GM18519 (cell line): Measurements from ENCODE around the gene ISLR2.
"Not testable (repeated sequence)": the region's sequence is repeated elsewhere in the genome, so short reads cannot be mapped to it uniquely, and the experiment has no call there.

Source experiments
- ATAC-seq: cut with Tn5 transposase; IDR thresholded peaks from one replicate; pipeline ENCODE4 v1.9.1; 2021; ENCODE audit warnings: mild to moderate bottlenecking, moderate library complexity; ENCODE audit not compliant: unreplicated experiment, low FRiP score

Gene ISLR2, protein sequence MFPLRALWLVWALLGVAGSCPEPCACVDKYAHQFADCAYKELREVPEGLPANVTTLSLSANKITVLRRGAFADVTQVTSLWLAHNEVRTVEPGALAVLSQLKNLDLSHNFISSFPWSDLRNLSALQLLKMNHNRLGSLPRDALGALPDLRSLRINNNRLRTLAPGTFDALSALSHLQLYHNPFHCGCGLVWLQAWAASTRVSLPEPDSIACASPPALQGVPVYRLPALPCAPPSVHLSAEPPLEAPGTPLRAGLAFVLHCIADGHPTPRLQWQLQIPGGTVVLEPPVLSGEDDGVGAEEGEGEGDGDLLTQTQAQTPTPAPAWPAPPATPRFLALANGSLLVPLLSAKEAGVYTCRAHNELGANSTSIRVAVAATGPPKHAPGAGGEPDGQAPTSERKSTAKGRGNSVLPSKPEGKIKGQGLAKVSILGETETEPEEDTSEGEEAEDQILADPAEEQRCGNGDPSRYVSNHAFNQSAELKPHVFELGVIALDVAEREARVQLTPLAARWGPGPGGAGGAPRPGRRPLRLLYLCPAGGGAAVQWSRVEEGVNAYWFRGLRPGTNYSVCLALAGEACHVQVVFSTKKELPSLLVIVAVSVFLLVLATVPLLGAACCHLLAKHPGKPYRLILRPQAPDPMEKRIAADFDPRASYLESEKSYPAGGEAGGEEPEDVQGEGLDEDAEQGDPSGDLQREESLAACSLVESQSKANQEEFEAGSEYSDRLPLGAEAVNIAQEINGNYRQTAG

GRCh38 chr15:74130155-74130848 is at the start of gene ISLR2:
Gene ISLR2, plus strand, starts transcription at chr15:74130586. Its CDS starts 2,169 bp downstream, at chr15:74132755.
- no peak for ATAC-seq

DNA sequence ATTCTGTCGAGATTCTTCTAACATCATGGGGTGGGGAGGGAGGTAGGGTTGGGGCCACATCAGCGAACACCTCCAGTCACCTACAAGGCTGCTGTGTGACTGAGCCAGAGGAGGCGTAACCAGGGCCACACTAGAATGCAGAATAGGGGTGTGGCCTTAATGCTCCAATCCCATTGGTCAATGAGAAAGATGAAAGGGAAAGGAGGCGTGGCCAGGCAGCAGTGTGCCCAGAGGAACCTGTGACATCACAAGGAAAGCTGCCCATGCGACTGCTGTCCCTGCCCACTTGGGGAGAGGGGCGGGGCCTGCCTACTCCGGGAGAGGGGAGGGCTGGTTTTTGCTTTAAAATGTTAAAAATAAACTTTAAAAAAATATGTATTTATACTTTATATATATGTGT is 47.9 kb upstream of the ISLR2 start, which contains the start of gene GOLGA6A:
Gene GOLGA6A, minus strand, starts transcription at position 101 of the 400 bp plus-strand sequence. Its CDS starts 41 bp downstream, at position 60.
- ATAC-seq: not testable (repeated sequence)

- not testable (repeated sequence) for ATAC-seq
These were observed 35.8 kb upstream of the ISLR2 start for GRCh38 chr15:74094567-74094966.

DNA sequence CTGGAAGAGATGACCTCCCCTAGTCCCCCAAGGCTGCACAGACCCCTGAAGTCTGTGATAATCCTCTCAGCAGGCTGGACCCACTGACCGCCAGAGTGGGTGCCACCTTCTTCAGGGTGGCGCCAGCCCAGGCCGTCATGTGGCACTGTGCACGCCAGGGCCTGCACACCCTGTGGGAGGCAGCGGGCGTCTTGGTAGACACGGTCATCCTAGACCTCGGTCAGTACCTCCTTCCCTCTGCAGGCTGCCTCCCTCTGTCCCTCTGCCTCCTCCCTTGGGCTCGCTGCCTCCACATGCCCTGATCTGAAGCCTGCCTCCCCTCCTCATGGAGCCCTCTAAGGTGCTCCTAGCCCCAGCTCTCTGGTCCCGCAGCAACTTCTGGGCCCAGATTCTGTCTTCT is 34.8 kb upstream of the ISLR2 start:
- not testable (repeated sequence) for ATAC-seq

DNA sequence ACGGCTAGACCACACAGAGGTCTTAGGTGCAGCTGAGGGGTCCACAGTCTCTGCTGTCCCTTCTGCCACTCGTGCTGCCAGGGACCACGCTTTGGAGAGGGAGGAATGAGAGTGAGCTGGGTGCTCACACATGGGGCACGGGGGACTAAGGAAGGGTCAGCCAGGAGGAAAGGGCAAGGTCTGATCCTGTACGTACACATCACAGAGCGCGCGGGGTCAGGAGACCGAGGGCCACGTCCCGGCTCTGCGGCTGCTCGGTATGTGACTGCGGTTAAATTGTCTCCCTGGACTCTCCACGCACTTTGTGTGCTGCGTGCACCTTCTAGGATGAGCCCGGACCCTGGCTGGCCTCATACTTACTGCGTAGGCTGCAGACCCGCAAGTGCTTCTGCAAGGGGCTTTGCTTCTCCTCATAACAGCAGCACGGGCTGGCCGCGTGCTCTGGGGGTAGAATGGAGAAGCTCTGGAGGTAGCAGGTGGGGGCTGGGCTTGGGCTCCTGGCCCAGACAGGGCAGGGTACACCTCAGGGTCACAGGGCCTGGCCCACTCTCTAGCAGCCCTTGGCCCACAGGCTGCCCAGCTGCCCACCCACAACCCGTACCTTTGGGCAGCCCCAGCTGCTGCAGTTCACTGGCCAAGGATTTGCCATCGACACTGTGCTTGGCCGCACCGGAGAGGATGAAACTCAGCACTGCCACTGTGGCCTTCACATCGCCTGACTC is 33.5 kb upstream of the ISLR2 start:
- ATAC-seq: not testable (repeated sequence)

DNA sequence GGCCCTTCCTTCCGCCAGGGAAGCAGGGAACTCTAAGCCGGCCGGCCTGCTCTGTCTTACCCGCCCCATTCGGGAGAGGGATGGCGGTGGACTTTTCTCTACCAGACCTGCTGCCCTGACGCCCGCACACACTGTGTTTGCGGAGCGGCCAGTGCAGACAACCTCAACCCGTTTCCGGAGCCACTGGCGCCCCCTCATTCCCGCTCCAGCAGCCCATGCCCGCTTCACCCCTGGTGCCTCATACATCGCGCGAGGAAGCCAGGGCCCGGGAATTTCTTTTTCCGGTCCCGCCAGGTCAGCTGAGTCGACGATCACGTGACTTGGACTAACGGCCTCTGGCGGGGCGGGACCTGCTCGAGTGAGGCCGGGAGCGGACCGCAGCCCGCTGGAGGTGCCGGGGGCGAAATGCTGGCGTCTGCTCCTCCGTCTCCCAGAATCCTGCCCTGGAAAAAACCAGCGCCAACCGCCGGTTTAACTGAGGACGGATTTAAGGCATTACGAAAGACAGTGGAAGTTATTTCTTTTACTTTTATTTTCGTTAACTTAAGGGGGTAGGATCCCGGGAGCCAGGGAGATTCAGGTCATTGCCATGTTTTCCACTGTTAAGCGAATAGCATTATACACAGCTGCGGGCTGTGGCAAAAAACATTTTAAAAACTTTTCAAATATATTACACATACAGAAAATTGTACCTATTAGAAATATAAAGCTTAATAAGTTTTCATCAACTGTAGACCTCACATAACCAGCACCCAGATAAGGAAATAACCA is 30.2 kb upstream of the ISLR2 start:
- ATAC-seq: not testable (repeated sequence)

DNA sequence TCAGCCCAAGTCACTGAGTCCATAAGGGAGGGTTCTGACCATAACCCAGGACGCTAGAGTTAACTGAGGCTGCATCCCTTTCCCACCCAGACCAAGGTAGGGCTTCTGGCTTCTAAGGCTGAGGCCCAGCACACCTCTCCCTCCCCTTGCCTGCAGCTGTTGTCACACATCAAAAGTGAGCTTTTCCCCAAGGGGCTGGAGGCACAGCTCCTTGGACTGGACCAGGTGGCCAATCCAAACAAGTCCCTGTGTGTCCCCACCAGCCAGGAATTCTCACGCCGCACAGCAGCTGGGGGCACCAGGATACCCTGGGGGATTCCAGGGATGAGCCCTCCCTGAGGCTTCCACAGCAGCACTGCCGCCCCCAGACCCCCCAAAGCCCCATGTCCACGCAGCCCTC is 22.3 kb upstream of the ISLR2 start:
- ATAC-seq: no peak

- not testable (repeated sequence) for ATAC-seq
These were observed 21.8 kb upstream of the ISLR2 start for GRCh38 chr15:74108611-74109010.

- no peak for ATAC-seq
These were observed 20.7 kb upstream of the ISLR2 start for GRCh38 chr15:74109713-74110112.

DNA sequence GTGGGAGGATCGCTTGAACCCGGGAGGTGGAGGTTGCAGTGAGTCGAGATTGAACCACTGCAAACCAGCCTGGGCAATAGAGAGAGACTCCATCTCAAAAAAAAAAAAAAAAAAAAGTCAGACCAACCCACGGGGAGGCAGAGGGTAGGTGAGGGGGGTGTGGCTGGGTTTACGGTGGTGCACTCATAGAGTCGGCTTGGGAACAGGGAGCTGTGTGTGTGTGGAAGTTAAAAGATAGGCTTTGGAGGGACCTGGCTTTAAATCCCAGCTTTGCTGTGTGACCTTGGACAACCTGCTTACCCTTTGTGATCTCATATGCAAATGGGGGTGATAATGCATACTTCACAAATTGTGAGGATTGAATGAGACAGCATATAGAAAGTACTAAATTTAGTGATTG is 10.0 kb upstream of the ISLR2 start:
- no peak for ATAC-seq

DNA sequence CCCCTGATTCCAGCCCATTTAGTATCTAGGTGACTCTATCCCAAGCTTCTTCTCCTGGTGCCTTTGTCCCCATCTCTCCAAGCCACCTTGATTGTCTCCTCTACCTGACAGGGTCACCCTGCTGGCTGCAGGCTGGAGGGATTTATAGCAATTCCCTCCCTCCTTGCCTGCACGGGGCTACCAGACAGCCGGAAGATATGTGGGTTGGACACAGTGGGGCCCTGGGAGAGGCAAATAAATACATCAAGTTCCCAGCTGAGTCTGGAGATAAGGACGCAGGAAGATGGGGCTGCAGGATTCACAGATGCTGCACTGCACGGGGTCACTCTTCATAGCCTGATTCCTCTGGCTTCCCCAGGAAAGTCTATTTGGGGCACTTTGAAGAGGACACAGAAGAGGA is 9.3 kb upstream of the ISLR2 start:
- no peak for ATAC-seq

DNA sequence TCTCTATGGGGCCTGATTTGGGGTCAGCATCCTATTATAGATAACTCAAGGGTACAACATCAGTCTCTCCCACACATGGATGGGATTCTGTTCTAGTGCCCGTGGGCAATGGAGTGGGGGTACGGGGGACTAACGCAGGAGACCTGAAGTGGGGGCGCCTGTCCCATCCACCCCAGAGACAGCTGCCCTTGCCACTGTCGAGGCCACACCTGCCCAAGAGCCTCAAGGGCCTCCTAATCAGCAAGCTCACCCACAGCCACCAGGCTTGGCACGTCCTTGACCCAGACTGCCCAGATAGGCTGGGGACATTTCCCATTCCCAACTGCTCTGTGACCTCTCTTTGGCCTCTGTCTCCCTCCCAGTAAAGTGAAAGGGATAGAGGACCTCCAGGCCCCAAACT is 8.5 kb upstream of the ISLR2 start:
- no peak for ATAC-seq

- no peak for ATAC-seq
These were observed 7.8 kb upstream of the ISLR2 start for GRCh38 chr15:74122403-74123130.

- no peak for ATAC-seq
These were observed 7.3 kb upstream of the ISLR2 start for GRCh38 chr15:74123131-74123429.

GRCh38 chr15:74123658-74124057 is 6.7 kb upstream of the ISLR2 start:
- no peak for ATAC-seq

- ATAC-seq: no peak
These were observed 6.2 kb upstream of the ISLR2 start for GRCh38 chr15:74124196-74124595.

- ATAC-seq: no peak
These were observed 5.6 kb upstream of the ISLR2 start for GRCh38 chr15:74124759-74125158.

DNA sequence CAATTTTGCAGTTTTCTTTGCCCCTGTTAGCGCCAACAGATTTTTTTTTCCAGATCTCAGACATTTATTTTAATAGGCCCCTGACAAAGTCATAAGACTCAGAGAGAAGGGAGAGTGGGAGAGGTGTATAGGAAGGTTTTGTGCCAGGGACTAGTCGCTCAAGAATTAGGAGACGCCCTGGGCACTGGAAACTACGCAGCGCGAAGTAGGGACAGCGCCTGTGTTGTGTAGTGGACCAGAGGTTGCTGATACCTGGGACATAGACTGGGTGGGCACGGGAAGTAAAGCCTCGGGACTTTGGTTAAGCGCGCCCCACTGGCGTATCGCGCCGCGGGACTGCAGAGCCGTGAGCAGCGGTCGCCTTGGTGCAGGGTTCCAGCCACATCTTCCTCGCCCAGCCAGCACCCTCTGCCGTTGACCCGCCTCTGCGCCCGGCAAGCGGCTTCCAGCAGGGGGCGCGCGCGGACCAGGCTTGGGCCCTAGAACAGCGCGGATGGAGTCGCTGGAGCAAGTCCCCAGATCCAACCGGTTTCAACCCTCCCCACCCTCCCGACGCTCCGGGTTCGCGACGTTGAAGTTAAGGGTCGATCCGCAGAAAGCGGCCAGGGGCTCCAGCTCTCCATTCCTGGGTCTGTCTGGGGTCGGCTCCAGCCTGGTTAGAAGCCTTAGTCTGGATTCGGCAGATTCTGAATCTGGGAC is 3.0 kb upstream of the ISLR2 start:
- no peak for ATAC-seq
